HEK293T (cell line): ENCODE results near the gene TREX2.

Source experiments
- ARNT ChIP-seq: fragments of 450-650 bp; IDR thresholded peaks from 2 replicates; pipeline ENCODE4 v1.6.1; 2017; ENCODE audit warnings: mild to moderate bottlenecking
- BHLHE40 ChIP-seq: fragments of 450-650 bp; IDR thresholded peaks from 2 replicates; pipeline ENCODE4 v1.6.1; 2016; ENCODE audit warnings: mild to moderate bottlenecking, moderate library complexity, borderline replicate concordance
- FOXK2 ChIP-seq: fragments of 450-650 bp; IDR thresholded peaks from 2 replicates; pipeline ENCODE4 v1.6.1; 2016; ENCODE audit warnings: mild to moderate bottlenecking
- FOXM1 ChIP-seq: fragments of 450-650 bp; IDR thresholded peaks from 2 replicates; pipeline ENCODE4 v1.6.1; 2017; ENCODE audit warnings: mild to moderate bottlenecking, borderline replicate concordance
- HDGF ChIP-seq: fragments of 450-650 bp; IDR thresholded peaks from 2 replicates; pipeline ENCODE4 v1.6.1; 2017; ENCODE audit warnings: antibody characterized with exemption, borderline replicate concordance
- NFRKB ChIP-seq: fragments of 450-650 bp; IDR thresholded peaks from 2 replicates; pipeline ENCODE4 v1.6.1; 2016; ENCODE audit warnings: mild to moderate bottlenecking, moderate library complexity
- SP1 ChIP-seq: fragments of 450-650 bp; IDR thresholded peaks from 2 replicates; pipeline ENCODE4 v1.6.1; 2017
- SUZ12 ChIP-seq: fragments of 450-650 bp; IDR thresholded peaks from 2 replicates; pipeline ENCODE4 v1.6.1; 2016; ENCODE audit warnings: mild to moderate bottlenecking
- ZNF384 ChIP-seq: fragments of 450-650 bp; IDR thresholded peaks from 2 replicates; pipeline ENCODE4 v1.6.1; 2016

DNA sequence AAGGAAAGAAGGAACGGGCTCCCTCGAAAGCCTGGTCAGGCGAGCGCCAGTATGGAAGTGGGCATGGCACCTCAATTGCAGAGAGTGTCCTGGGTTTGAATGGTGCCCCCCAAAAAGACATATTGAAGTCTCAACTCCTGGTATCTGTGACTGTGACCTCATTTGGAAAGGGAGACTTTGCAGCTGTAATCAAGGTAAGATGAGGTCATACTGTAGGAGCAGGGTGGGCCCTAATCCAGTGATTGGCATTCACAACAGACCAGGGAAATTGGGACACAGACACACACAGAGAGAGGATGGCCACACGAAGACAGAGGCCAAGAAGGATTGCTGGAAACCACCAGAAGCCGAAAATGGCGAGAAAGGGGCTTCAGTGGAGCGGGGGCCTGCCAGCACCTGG lies 28.2 kb downstream of the TREX2 start:
- TF ChIP-seq BHLHE40 (no peak), ARNT (no peak), SP1 (no peak), NFRKB (no peak), HDGF (no peak), FOXK2 (no peak), SUZ12 (no peak), ZNF384 (no peak), FOXM1 (no peak)
